Measurements from ENCODE around the gene MET.

MET gene

GRCh38 chr7:116665332-116665996, 6.5 kb upstream of the MET start:
- no peak for DNase-seq

GRCh38 chr7:116669769-116670168, 2.2 kb upstream of the MET start:
- DNase-seq, result no peak

DNA sequence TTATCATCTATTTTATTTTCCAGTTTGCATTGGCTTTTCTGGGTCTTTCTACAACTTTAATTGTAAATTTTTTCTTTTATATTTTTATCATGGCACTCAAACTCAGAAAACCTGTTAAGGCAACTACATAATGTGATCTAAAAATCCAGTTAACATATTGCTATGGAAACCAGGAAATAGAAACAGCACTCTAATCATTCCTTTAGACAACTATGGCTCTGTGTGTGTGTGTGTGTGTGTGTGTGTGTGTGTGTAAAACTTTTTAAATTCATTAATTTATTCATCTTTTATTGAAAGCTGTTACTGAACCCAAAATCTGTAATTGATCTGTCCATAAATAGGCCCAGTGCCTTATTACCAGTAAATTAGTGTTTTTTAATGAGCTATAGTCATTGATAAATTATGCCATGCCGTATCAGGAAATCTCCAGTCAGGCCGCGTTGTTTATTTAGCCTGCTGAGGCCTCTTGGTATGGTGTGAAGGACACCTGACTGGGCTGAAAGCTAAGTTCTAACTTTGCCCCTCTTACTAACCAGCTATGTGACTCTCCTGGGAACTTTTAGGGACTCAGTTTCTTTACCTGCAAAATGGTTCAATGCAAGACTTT, 1.5 kb upstream of the MET start:
- no peak for DNase-seq

DNA sequence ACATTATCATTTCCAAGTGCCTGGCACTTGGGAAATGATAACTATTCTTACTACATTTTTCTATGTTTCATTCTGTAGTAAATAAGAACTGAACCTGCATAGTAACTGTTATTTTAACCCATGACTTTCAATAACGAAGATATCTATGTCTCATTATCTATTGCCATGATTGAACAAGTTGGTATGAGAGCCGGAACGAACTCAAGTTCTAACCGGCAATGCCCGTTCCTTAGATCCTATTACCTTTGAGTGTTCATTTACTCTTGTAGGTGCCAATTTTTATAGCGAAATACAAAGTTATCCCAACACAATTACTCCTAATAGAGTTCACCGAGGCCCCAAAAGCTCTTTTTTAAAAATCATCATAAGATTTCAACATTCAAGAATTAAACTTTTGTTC, 885 bp upstream of the MET start:
- no peak for DNase-seq

DNA sequence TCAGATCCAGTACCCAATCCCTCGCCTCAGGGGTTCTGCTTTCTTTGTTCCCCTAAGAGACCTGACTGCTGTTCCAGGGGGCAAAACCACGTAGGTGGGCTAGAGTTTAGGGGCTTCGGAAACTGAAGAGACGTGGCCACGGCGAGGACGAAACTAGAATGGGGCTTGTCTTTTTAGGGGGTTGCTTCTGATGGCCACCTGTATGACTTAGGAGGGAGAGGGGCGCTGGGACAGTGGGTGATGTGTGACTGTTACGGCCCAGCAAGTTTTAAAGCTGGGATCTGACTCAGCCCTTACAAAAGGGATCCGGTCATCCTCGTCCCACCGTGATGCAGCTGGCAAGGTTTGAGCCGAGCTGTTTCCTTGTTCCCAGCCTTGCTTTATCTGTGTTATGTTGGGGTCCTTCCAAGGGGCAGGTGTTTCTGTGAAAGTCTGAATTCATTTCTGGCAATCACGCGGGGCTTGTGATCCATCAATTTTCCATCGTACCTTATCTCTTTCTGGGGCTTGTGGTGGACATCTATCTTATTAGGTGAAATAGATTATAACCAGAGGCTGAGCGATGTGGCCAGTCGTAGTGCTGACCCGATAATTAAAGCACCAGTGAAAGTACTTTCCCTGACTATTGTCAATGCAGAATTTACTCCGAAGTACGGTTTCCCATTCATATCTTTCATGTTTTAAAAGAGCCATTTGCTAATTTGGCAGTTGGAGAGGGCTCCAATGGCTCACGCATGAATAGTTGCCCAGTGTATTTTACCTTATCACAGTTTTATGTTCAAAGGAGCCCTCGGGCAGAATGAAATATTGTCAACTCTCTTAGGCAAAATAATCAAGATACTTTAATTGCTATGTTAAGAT, 830 bp downstream of the MET start:
- DNase-seq, result no peak

- DNase-seq, result no peak
Observed at GRCh38 chr7:116673457-116673865, 1.5 kb downstream of the MET start.

GRCh38 chr7:116674508-116675173, 2.6 kb downstream of the MET start:
- no peak for DNase-seq

GRCh38 chr7:116675812-116676355, 3.9 kb downstream of the MET start:
- no peak for DNase-seq

DNA sequence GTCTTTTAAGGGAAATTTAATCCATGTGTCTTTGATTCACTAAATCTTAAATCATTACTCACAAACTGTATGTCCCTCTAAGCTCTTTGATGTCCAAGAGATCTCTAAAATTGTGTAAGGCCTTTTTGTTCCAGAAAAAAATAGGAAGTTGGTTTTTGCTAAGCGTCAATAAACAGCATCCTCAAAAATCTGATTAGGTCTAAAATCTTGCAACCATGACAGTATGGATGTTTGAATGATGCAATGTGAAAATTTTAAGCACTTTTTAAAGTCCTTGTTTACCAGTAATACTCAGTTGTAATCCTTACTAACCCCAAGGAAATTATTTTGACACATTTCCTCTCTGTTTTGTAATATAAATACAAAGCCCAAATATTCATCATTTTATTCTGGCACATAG, 6.8 kb downstream of the MET start:
- DNase-seq, result no peak

- DNase-seq, result no peak
Observed at GRCh38 chr7:116679500-116679899, 7.5 kb downstream of the MET start.

DNA sequence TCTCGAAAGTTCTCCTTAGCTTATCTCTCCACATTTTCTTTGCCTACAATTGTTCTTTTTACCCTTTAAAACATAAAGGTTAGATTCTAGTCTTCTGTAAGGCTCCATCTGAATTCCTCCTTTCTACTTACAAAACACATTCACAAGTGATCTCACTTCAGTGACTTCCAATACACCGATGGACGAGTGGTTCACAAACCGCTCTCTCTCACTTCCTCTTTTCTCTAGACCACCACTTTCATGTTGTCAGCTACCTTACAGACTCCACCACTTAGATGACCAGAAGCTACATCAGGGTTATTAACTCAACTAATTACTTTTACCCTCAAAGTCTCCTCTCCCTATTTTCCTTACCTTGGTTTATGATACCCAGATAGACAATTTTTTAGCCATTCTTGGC, 11.8 kb downstream of the MET start:
- no peak for DNase-seq

DNA sequence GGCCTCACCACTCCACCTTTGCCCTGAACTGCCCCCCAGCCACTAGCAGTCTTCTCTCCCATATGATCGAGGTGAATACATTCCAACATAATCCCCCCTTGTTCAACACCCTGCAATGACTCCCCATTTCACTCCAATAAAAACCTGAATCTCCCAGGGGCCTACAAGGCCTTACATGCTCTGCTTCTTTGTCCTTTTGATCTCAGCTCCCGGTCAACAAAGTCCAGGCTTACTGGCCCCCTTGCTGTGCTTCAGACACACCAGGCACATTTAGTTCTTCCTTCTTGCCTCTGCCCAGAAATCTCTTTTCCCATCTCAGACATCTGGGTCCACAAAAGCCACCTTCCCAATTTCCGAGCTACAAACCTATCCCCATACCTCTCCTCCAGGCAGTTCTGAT, 14.0 kb downstream of the MET start:
- DNase-seq, result no peak

DNA sequence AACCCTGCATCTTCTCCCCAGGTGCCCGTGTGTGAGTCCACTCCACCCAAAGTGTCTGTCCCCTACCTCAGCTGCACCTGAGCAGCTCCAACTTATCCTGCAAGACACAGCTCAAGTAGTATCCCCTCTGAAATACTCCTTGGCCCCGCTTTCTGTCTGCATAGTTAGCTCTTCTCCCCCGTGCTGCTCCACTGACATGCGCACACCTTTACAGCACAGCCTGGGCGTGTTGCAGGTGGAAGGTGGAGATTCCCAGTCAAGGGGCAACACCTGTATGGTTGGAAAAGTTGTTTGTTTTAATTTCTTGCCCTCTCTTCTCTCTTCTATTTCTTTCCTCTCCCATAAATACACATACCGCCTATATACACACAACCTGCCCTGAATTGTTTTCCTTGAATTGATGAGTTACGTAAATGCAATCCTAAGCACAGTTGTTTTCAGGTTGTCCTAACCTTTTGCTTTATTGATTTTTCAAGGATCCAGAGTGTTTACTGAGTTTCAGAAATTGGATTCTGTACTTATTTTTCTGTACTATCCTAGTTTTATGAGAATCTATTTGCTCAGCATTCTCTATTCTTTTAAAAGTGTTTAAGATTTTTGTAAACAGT, 14.9 kb downstream of the MET start:
- DNase-seq, result no peak

DNA sequence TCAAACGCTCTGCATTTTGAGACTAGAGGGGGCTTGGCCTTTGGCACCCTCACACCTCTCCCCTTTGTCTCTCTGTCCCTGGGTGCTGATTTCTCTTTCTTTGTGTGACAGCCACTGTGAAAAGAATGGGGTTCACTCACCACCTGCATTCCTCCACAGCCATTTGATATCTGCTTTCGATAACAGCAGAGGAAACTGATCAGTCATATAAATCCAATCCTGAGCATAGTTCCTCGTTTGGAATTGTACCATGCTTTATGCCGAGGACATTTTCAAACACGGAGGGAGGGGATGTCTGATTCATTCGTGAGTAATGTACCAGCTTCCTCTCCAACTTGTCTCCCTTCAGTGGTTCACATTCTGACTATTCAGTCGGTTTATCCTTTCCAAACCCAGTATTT, 15.8 kb downstream of the MET start:
- no peak for DNase-seq

GRCh38 chr7:116689790-116690259, 17.8 kb downstream of the MET start:
- DNase-seq, result no peak

GRCh38 chr7:116691664-116692063, 19.7 kb downstream of the MET start:
- DNase-seq, result no peak

DNA sequence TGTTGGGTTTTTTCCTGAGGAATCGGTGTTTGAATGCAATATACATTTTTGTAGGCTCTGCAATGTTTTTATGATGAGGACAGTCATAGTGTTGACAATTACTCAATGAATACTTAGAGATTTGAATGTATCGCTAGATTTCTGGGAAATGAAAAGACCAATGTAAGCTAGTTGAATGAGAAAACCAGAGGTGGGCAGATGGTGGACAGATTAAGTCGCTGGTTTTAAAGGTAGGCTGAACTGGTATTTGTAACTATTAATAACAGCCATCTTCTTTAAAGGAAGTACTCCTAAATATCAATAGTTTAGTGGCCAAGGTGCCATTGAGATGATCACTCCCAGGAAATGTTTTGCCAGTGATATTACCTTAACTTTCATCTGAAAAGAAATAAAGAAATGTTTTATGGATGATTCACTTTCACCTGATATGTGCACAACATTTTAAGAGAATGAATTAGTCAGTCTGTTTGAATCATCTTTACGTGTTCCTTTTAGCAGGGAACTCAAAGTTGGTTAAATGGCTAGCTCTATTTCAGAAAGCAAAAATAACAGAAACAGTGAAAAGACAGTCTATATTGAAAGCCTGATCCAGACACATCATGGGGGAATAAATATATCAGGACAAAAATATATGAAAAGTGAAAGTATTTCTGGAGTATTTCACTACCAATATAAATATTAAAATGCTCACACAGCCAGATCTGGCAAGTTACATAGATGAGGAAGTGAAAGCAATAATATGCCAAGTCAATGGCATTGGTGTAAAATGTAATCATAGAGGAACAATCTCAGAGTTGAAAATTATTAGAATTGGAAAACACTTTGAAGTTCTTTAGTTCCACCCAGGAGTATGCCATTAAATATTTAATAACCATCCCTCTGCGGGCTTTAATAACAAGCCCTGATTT, 20.7 kb downstream of the MET start:
- no peak for DNase-seq

DNA sequence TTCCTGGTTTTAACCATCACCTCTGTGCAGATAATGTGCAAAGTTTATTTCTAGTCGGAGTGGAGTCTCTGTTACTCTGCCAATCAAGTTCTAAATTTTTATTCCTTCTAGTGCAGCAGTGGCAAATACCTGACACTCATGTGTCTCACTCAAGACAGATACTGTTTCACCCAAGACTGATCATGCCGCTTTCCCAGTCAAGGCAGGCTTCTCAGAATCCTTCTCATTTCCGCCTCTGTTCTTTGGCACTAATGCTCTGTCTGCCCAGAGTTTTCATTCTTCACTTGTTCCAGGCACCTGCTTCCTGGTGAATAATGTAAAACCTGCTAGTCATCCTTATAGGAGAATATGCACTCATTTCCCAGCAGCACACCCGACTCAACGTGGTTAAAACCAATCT, 24.7 kb downstream of the MET start:
- DNase-seq, result no peak

GRCh38 chr7:116697152-116697551, 25.2 kb downstream of the MET start:
- DNase-seq, result no peak

DNA sequence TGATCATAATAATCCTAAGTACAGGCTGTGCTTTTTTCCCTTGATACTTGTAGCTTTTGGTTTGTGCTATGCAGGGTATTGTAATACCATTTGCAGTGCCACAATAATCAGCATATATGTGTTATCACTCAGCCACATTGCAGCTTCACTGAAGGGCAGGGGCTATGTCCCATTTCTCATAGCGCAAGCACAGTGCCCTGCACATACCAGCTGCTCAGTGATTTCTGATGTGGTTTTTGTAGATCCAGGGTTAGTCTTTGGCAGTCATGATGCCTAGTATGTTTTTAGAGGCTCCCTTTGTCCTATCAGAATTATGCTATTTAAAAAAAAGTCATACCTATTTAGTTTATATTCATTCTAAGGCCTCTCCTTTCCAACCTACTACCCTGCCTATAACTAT, 25.8 kb downstream of the MET start:
- DNase-seq, result no peak

DNA sequence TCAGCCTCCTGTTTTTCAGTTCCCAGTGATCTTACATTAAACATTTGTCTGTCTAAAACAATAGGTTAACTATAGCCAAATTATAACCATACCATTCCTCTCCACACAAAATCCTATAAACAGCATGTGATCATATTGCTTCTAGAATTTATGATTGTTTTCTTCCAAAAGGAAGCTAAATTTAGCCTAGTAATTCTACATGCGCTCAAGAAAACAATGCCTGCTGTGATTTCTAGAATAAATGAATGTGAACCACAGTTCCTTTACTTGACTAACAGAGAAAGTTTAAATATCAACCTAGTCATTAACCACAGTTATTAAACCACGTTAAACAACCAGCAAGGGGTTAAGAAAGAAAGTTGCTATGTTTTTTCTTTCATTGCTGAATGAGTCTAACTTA, 26.4 kb downstream of the MET start:
- no peak for DNase-seq

Data from CD4-positive, alpha-beta T cell treated with Interleukin-4 for 4 hours (primary cell).